DND-41 (cell line): ENCODE results near the gene PLA2G2F.

ENCODE experiments used
- ATAC-seq: fragments of 200-7000 bp; cut with Tn5 transposase; 3 replicates; pipeline ENCODE4 v1.9.1; 2021; ENCODE audit warnings: low read depth; ENCODE audit not compliant: insufficient read depth
- DNase-seq: peaks from one replicate; pipeline ENCODE4 v3.0.0-alpha.2; 2020
- H2AFZ ChIP-seq: 2 replicates; pipeline ENCODE4 v1.6.0; 2012; ENCODE audit warnings: low read depth, low read length
- H3K27ac ChIP-seq: 2 replicates; pipeline ENCODE4 v1.5.1; 2012; ENCODE audit warnings: low read length, inconsistent platforms
- H3K27me3 ChIP-seq: fragments of 200-600 bp; sonication (generic); 2 replicates; pipeline ENCODE4 v1.6.0; 2012; ENCODE audit warnings: low read length, mild to moderate bottlenecking, inconsistent platforms; ENCODE audit not compliant: insufficient read depth, poor library complexity
- H3K36me3 ChIP-seq: 2 replicates; pipeline ENCODE4 v1.5.1; 2012; ENCODE audit warnings: low read length, inconsistent platforms; ENCODE audit not compliant: insufficient read depth
- H3K4me1 ChIP-seq: 2 replicates; pipeline ENCODE4 v1.5.1; 2012; ENCODE audit warnings: mild to moderate bottlenecking, low read length; ENCODE audit not compliant: insufficient read depth
- H3K4me2 ChIP-seq: 2 replicates; pipeline ENCODE4 v1.6.0; 2012; ENCODE audit warnings: mild to moderate bottlenecking, moderate library complexity, low read length, inconsistent platforms; ENCODE audit not compliant: insufficient read depth
- H3K4me3 ChIP-seq, 2 experiments: fragments of 200-600 bp in 1 of 2; shearing (Covaris generic) in 1 of 2; 2 replicates each; pipeline ENCODE4 v1.5.1; 2012 to 2016; ENCODE audit warnings: inconsistent platforms in 2 of 2, low read length in 2 of 2, mild to moderate bottlenecking in 2 of 2, low read depth in 1 of 2, moderate library complexity in 1 of 2
- H3K79me2 ChIP-seq: 2 replicates; pipeline ENCODE4 v1.6.0; 2012; ENCODE audit warnings: low read length, inconsistent platforms; ENCODE audit not compliant: insufficient read depth
- H3K9ac ChIP-seq: 2 replicates; pipeline ENCODE4 v1.6.0; 2012; ENCODE audit warnings: low read depth, mild to moderate bottlenecking, inconsistent platforms, low read length, moderate library complexity
- H3K9me3 ChIP-seq: 2 replicates; pipeline ENCODE4 v1.5.1; 2012; ENCODE audit warnings: low read length, moderate library complexity, mild to moderate bottlenecking, inconsistent platforms; ENCODE audit not compliant: insufficient read depth, severe bottlenecking
- H4K20me1 ChIP-seq: 2 replicates; pipeline ENCODE4 v1.6.0; 2012; ENCODE audit warnings: low read length; ENCODE audit not compliant: insufficient read depth
- CTCF ChIP-seq: IDR thresholded peaks from 2 replicates; pipeline ENCODE4 v1.5.1; 2012; ENCODE audit warnings: borderline replicate concordance, low read length, moderate library complexity, mild to moderate bottlenecking; ENCODE audit not compliant: poor library complexity, severe bottlenecking; ENCODE audit errors: extremely low read depth
- EZH2 ChIP-seq: IDR thresholded peaks from 3 replicates; pipeline ENCODE4 v1.6.1; 2012; ENCODE audit warnings: borderline replicate concordance, low read depth, mild to moderate bottlenecking, moderate library complexity, low read length, inconsistent platforms; ENCODE audit not compliant: severe bottlenecking

The PLA2G2F gene

GRCh38 chr1:20142001-20142710, 3.0 kb downstream of the PLA2G2F start:
- no peaks in the 10 kb centered on the region for H3K79me2 ChIP-seq
- no peak for DNase-seq
- no peak overlapping the region for H3K27ac ChIP-seq
- TF ChIP-seq CTCF (no peak), EZH2 (no peak)
- H3K9me3 ChIP-seq: no peaks in the 10 kb centered on the region
- no peak for ATAC-seq
- peaks cover 3% of the 10 kb centered on the region; the same call in 1 of the 2 replicates for H4K20me1 ChIP-seq
- no peaks in the 10 kb centered on the region for H3K36me3 ChIP-seq
- no peak overlapping the region for H2AFZ ChIP-seq
- peaks cover under 1% of the 10 kb centered on the region for H3K27me3 ChIP-seq
- no peak overlapping the region for H3K9ac ChIP-seq
- no peaks in the 10 kb centered on the region for H3K4me1 ChIP-seq
- no peak overlapping the region for H3K4me3 ChIP-seq
- H3K4me2 ChIP-seq: no peak overlapping the region

GRCh38 chr1:20143318-20143717, 4.2 kb downstream of the PLA2G2F start:
- Histone ChIP-seq H3K4me2 (no peak overlapping the region), H3K9ac (no peak overlapping the region), H3K4me1 (no peaks in the 10 kb centered on the region), H2AFZ (no peak overlapping the region), H4K20me1 (peaks cover 3% of the 10 kb centered on the region; the same call in 1 of the 2 replicates), H3K4me3 (no peak overlapping the region), H3K9me3 (no peaks in the 10 kb centered on the region), H3K79me2 (no peaks in the 10 kb centered on the region), H3K27ac (no peak overlapping the region), H3K27me3 (no peaks in the 10 kb centered on the region), H3K36me3 (no peaks in the 10 kb centered on the region)
- DNase-seq (no peak), ATAC-seq (no peak)
- TF ChIP-seq EZH2 (no peak), CTCF (no peak)

- ATAC-seq (no peak), DNase-seq (no peak)
- no peaks in the 10 kb centered on the region for H3K36me3 ChIP-seq
- H3K9me3 ChIP-seq: no peaks in the 10 kb centered on the region
- H4K20me1 ChIP-seq: peaks cover 3% of the 10 kb centered on the region; the same call in 1 of the 2 replicates
- no peaks in the 10 kb centered on the region for H3K27me3 ChIP-seq
- no peak overlapping the region for H3K27ac ChIP-seq
- H3K4me1 ChIP-seq: no peaks in the 10 kb centered on the region
- no peak overlapping the region for H3K4me2 ChIP-seq
- H3K4me3 ChIP-seq: no peak overlapping the region
- H3K79me2 ChIP-seq: no peaks in the 10 kb centered on the region
- no peak overlapping the region for H2AFZ ChIP-seq
- H3K9ac ChIP-seq: no peak overlapping the region
- TF ChIP-seq CTCF (no peak), EZH2 (no peak)
Measured at GRCh38 chr1:20143734-20144565, 4.8 kb downstream of the PLA2G2F start.
